H1 (cell line): ENCODE results near the gene TMEM271. TPM values are rescaled to one million over a fixed set of nuclear protein-coding genes. Genes with fewer than 3 reads are reported as not detected.

ENCODE experiments used
- ATF3 ChIP-seq: IDR thresholded peaks from 2 replicates; pipeline ENCODE4 v1.6.1; 2011; ENCODE audit warnings: low read depth, mild to moderate bottlenecking, low read length; ENCODE audit not compliant: insufficient read depth
- TEAD4 ChIP-seq: IDR thresholded peaks from 2 replicates; pipeline ENCODE4 v1.6.1; 2012; ENCODE audit warnings: low read depth, low read length, inconsistent platforms, mixed read lengths
- polyA plus RNA-seq, 7 experiments: library from polyadenylated mRNA; depleted of rRNA in 3 of 7; stranded (reverse) in 5 of 7; unstranded in 2 of 7; fragments of >200 nt in 5 of 7; fragments of 200-250 nt in 2 of 7; gene quantifications; 1 replicate in 5 of 7; 2 replicates in 1 of 7; 4 replicates in 1 of 7; pipeline versions ENCODE4 v1.2.1 to v1.2.3, GENCODE V29; 2011 to 2013; ENCODE audit warnings: missing spikeins in 2 of 7, mixed read lengths in 2 of 7
- total RNA-seq: library from RNA; stranded (reverse); fragmentation: NEBNext Ultra II Directional; extraction: Animal tissue kit (Norgen Biotek cat#: 25700); gene quantifications from 2 replicates; pipeline ENCODE4 v1.2.1, GENCODE V29; 2021

TMEM271 gene
- total and polyA plus RNA-seq, 2 of the 8 experiments (the other 6 are each of a cell fraction or from before 2014, with no cell fraction given) = 0.08 to 0.35 TPM

GRCh38 chr4:610411-611261 is 34.5 kb upstream of the TMEM271 start (continued):
- no peak for TF ChIP-seq ATF3
- no peak for TF ChIP-seq TEAD4
